Naive thymus-derived CD4-positive, alpha-beta T cell (primary cell): ENCODE measurements around the gene TP73. TPM values are rescaled to one million over a fixed set of nuclear protein-coding genes. Genes with fewer than 3 reads are reported as not detected.
A peak's percentile ranks its signal among the peaks of the same experiment; 100 is the strongest.

ENCODE experiments used
- ATAC-seq: fragments of 150-1000 bp; cut with Tn5 transposase; 2 replicates; pipeline ENCODE4 v1.10.0; 2021; ENCODE audit warnings: mild to moderate bottlenecking, moderate library complexity
- CTCF ChIA-PET: fragments of 350-600 bp; sonication (Branson Sonifier 250); formaldehyde crosslinking; loops from one replicate; lab custom pipeline; 2021; ENCODE audit warnings: antibody characterized with exemption; lab: Charles Lee
- POLR2A ChIA-PET: fragments of 350-600 bp; sonication (Branson Sonifier 250); formaldehyde crosslinking; loops from one replicate; lab custom pipeline; 2021; ENCODE audit warnings: antibody characterized with exemption, inconsistent platforms; lab: Charles Lee
- DNase-seq, 9 donors: peaks; one replicate each; pipeline versions ENCODE4 v3.0.0 to v3.0.0-alpha.2; 2020 to 2022; ENCODE audit warnings: mixed read lengths in 1 of 9
- H3K27ac ChIP-seq: one replicate; pipeline ENCODE4 v1.7.0; 2013; ENCODE audit warnings: mild to moderate bottlenecking, low read depth, low read length, moderate library complexity
- H3K27me3 ChIP-seq, 2 donors: one replicate each; pipeline ENCODE4 v1.7.0; 2013; ENCODE audit warnings: low read length in 2 of 2, mild to moderate bottlenecking in 2 of 2, moderate library complexity in 2 of 2; ENCODE audit not compliant: control insufficient read depth in 2 of 2, insufficient read depth in 2 of 2
- H3K36me3 ChIP-seq, 3 experiments: 1 replicate in 2 of 3; 2 replicates in 1 of 3; pipeline ENCODE4 v1.7.0; 2013; ENCODE audit warnings: low read length in 3 of 3, mild to moderate bottlenecking in 3 of 3, moderate library complexity in 1 of 3; ENCODE audit not compliant: insufficient read depth in 3 of 3, control insufficient read depth in 2 of 3
- H3K4me1 ChIP-seq, 2 donors: one replicate each; pipeline ENCODE4 v1.7.0; 2013; ENCODE audit warnings: low read length in 2 of 2, mild to moderate bottlenecking in 2 of 2, moderate library complexity in 1 of 2; ENCODE audit not compliant: control insufficient read depth in 2 of 2, insufficient read depth in 2 of 2
- H3K4me3 ChIP-seq: 2 replicates; pipeline ENCODE4 v1.7.0; 2013; ENCODE audit warnings: mild to moderate bottlenecking, low read length
- H3K9me3 ChIP-seq, 3 experiments: 1 replicate in 2 of 3; 2 replicates in 1 of 3; pipeline ENCODE4 v1.7.0; 2013; ENCODE audit warnings: low read length in 3 of 3; ENCODE audit not compliant: control insufficient read depth in 2 of 3
- H3K27ac Mint-ChIP-seq, 9 donors: one replicate each; pipeline ENCODE4 v1.8.0; 2020 to 2022; ENCODE audit warnings: mixed read lengths in 9 of 9, mild to moderate bottlenecking in 8 of 9, moderate library complexity in 5 of 9, inconsistent platforms in 2 of 9
- H3K27me3 Mint-ChIP-seq, 5 donors: one replicate each; pipeline ENCODE4 v1.8.0; 2021 to 2022; ENCODE audit warnings: mixed read lengths in 5 of 5, mild to moderate bottlenecking in 1 of 5
- H3K36me3 Mint-ChIP-seq, 5 donors: one replicate each; pipeline ENCODE4 v1.8.0; 2020 to 2022; ENCODE audit warnings: mixed read lengths in 5 of 5, mild to moderate bottlenecking in 3 of 5, inconsistent platforms in 1 of 5
- H3K4me1 Mint-ChIP-seq, 7 donors: one replicate each; pipeline ENCODE4 v1.8.0; 2020 to 2022; ENCODE audit warnings: mixed read lengths in 7 of 7, mild to moderate bottlenecking in 3 of 7, inconsistent platforms in 1 of 7
- H3K4me3 Mint-ChIP-seq, 10 donors: one replicate each; pipeline ENCODE4 v1.8.0; 2020 to 2022; ENCODE audit warnings: mild to moderate bottlenecking in 10 of 10, mixed read lengths in 10 of 10, moderate library complexity in 6 of 10, inconsistent platforms in 2 of 10
- H3K9me3 Mint-ChIP-seq, 11 donors: one replicate each; pipeline ENCODE4 v1.8.0; 2020 to 2022; ENCODE audit warnings: mixed read lengths in 11 of 11, mild to moderate bottlenecking in 4 of 11, inconsistent platforms in 1 of 11, moderate library complexity in 1 of 11
- intact Hi-C, 2 donors: fragments of 100-400 bp; cut with micrococcal nuclease; formaldehyde crosslinking; loops; one replicate each; pipeline ENCODE4 v1.15.1; 2023
- polyA plus RNA-seq, 2 donors: library from polyadenylated mRNA; unstranded; fragments of 300-500 nt; fragmentation: Illumina TruSeq; gene quantifications; one replicate each; pipeline ENCODE4 v1.2.3, GENCODE V29; 2021
- total RNA-seq, 6 experiments: library from RNA in 5 of 6; stranded (reverse) in 5 of 6; gene quantifications; 1 replicate in 5 of 6; 2 replicates in 1 of 6; pipeline ENCODE4 v1.2.3 and lab custom pipeline; 2021 to 2026

Gene TP73
- total and polyA plus RNA-seq, 7 experiments from 2014 or later, result 0.03 to 2.4 (median 0.15) TPM; not detected in 2

DNA sequence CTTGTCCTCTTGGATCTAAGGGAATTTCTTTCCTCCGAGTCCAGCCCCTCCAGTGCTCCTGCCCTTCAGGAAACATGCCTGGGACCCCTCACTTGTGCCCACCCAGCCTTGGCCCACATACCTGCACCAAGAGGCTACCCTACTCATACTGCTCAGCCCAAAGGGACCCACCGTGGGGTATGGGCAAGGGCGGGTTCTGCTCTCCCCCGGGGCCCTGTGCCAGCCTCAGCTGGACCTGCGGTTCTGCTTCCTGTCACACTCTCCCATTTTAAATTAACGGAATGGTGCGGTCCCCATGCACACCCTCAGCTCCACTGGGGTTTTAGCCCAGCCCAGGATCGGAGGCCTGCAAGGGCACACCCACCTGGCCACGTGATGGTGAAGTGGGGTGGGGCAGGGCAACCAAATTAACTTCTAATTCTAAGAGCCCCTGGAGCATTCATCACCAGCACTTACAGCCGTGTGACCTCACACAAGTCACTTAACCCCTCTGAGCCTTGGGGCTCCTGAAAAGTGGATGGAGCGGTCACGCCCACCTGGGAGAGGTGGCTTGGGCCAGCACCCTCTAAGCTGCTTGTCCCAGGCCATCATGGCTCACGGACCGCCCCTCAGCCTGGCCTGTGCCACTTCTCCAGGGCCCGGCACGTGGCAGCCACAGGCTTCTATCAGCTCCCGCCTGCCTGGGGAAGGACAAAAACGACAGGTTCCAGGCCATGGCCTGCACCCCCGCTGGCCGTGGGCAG lies 28.3 kb downstream of the TP73 start:
- intact Hi-C loops, result no loop called here
- Histone ChIP-seq H3K9me3 (no peaks in the 10 kb centered on the region), H3K4me3 (no peak overlapping the region), H3K36me3 (no peaks in the 10 kb centered on the region), H3K27ac (no peak overlapping the region), H3K4me1 (peaks cover 0 to 10% of the 10 kb centered on the region in 2 donors), H3K27me3 (no peaks in the 10 kb centered on the region)
- H3K4me1 Mint-ChIP-seq, result peaks cover 5 to 23% (median 15%) of the 10 kb centered on the region in 7 donors
- no peaks in the 10 kb centered on the region for H3K36me3 Mint-ChIP-seq
- H3K9me3 Mint-ChIP-seq, result peaks cover 0 to 5% (median 0%) of the 10 kb centered on the region in 11 donors
- peaks cover 0 to 9% (median 0%) of the 10 kb centered on the region in 5 donors for H3K27me3 Mint-ChIP-seq
- ATAC-seq (no peak), DNase-seq (no peak)
- peak overlapping the region in 1 of 10 donors; percentile 49 for H3K4me3 Mint-ChIP-seq
- ChIA-PET POLR2A (no interaction called here), CTCF (no interaction called here)
- no peak overlapping the region for H3K27ac Mint-ChIP-seq

DNA sequence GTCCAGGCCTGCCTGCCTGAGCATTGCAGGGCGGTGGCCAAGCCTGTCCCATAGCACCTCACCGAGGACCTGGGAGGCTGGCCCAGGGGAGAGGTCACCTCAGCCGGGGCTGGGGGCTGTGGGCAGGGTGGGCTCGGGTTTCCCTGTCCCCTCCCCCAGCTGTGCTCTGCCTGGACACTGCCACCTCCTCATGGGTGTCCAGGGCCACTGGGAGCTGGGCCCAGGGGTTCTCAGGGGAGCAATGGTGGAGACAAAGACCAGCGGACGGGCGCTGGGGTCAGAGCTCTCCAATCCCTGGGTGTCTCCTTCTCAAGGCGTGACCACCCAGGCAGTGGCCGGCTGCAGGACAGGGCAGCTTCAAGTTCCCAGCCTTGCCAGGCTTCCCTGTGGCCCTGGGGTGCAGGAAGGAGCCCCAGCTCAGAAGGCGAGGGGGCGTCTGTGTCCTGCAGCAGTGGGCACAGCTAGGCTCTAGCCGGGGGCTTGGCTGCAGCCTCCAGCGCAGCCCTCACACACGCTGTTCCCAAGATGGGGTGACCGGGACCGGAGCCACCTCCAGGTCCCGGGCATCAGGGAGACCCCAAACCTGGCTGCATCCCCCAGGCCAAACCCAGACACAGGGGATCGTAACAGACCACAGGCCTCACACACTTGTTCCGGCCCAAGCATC lies 29.0 kb downstream of the TP73 start:
- Histone ChIP-seq H3K9me3 (no peaks in the 10 kb centered on the region), H3K27ac (no peak overlapping the region), H3K4me3 (no peak overlapping the region), H3K27me3 (no peaks in the 10 kb centered on the region), H3K4me1 (peaks cover 0 to 10% of the 10 kb centered on the region in 2 donors), H3K36me3 (no peaks in the 10 kb centered on the region)
- peaks cover 5 to 23% (median 15%) of the 10 kb centered on the region in 7 donors for H3K4me1 Mint-ChIP-seq
- ATAC-seq (no peak), DNase-seq (no peak)
- H3K36me3 Mint-ChIP-seq, result no peaks in the 10 kb centered on the region
- ChIA-PET CTCF (no interaction called here), POLR2A (no interaction called here)
- H3K27me3 Mint-ChIP-seq, result peaks cover 0 to 9% (median 0%) of the 10 kb centered on the region in 5 donors
- peaks cover 0 to 5% (median 0%) of the 10 kb centered on the region in 11 donors for H3K9me3 Mint-ChIP-seq
- intact Hi-C loops, result no loop called here
- no peak overlapping the region for H3K27ac Mint-ChIP-seq
- no peak overlapping the region for H3K4me3 Mint-ChIP-seq

DNA sequence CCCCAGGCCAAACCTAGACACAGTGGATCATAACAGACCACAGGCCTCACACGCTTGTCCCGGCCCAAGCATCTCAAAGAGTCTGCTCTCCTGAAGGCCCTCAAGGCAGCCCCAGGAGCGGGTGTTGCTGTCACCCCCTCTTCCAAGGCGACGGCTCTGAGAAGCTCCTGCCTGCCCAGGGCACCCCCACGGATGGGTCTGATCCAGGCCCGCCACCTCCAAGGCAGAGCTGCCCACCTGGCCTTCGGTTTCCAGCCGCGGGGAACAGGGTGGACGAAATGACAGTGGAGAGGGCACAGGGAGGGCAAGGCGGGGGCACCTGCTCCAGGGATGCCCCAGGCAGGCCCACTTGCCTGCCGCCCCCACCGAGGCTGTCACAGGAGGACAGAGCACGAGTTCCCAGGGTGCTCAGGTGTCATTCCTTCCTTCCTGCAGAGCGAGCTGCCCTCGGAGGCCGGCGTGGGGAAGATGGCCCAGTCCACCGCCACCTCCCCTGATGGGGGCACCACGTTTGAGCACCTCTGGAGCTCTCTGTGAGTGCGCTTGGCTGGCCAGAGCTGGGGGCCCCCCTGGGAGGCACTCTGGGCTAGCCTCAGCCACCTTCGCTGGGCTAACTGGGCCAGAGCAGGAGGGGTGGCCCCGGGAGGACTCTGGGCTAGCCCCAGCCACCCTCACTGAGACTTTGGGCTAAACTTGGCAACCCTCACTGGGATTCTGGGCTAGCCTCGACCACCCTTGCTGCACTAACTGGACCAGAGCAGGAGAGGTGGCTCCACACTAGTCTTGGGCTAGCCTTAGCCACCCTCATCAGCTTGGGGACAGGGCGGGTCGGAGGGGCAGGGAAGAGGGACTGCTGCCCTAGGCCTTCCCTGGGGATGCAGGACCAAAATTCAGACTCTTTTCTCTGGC lies 29.8 kb downstream of the TP73 start:
- H3K27me3 ChIP-seq, result no peaks in the 10 kb centered on the region
- H3K27ac Mint-ChIP-seq, result no peak overlapping the region
- no peak overlapping the region for H3K4me3 Mint-ChIP-seq
- H3K9me3 ChIP-seq, result no peaks in the 10 kb centered on the region
- peaks cover 0 to 9% (median 0%) of the 10 kb centered on the region in 5 donors for H3K27me3 Mint-ChIP-seq
- H3K36me3 Mint-ChIP-seq, result no peaks in the 10 kb centered on the region
- H3K4me1 Mint-ChIP-seq, result peaks cover 5 to 23% (median 15%) of the 10 kb centered on the region in 7 donors
- DNase-seq (no peak), ATAC-seq (no peak)
- H3K27ac ChIP-seq, result no peak overlapping the region
- intact Hi-C loops, result no loop called here
- no peaks in the 10 kb centered on the region for H3K36me3 ChIP-seq
- ChIA-PET CTCF (no interaction called here), POLR2A (no interaction called here)
- peaks cover 0 to 3% of the 10 kb centered on the region in 2 donors for H3K4me1 ChIP-seq
- no peak overlapping the region for H3K4me3 ChIP-seq
- peaks cover 0 to 5% (median 0%) of the 10 kb centered on the region in 11 donors for H3K9me3 Mint-ChIP-seq

GRCh38 chr1:3683197-3683596 lies 30.9 kb downstream of the TP73 start:
- ATAC-seq (no peak), DNase-seq (no peak)
- Mint-ChIP-seq H3K27ac (no peak overlapping the region), H3K36me3 (no peaks in the 10 kb centered on the region), H3K9me3 (peaks cover 0 to 5% (median 0%) of the 10 kb centered on the region in 11 donors), H3K4me1 (peaks cover under 1 to 15% (median 11%) of the 10 kb centered on the region in 7 donors), H3K27me3 (peaks cover 0 to 9% (median 0%) of the 10 kb centered on the region in 5 donors), H3K4me3 (no peak overlapping the region)
- H3K36me3 ChIP-seq, result no peaks in the 10 kb centered on the region
- CTCF ChIA-PET, result no interaction called here
- H3K27me3 ChIP-seq, result no peaks in the 10 kb centered on the region
- POLR2A ChIA-PET, result no interaction called here
- intact Hi-C loops, result no loop called here
- H3K4me1 ChIP-seq, result no peaks in the 10 kb centered on the region
- no peak overlapping the region for H3K4me3 ChIP-seq
- H3K9me3 ChIP-seq, result no peaks in the 10 kb centered on the region
- no peak overlapping the region for H3K27ac ChIP-seq

GRCh38 chr1:3683992-3684391 lies 31.7 kb downstream of the TP73 start:
- Mint-ChIP-seq H3K9me3 (peaks cover 0 to 5% (median 0%) of the 10 kb centered on the region in 11 donors), H3K36me3 (no peaks in the 10 kb centered on the region), H3K4me3 (no peak overlapping the region), H3K27ac (no peak overlapping the region), H3K4me1 (peaks cover 0 to 15% (median 10%) of the 10 kb centered on the region in 7 donors), H3K27me3 (peaks cover 0 to 9% (median 0%) of the 10 kb centered on the region in 5 donors)
- ChIA-PET POLR2A (no interaction called here), CTCF (no interaction called here)
- intact Hi-C loops, result no loop called here
- no peaks in the 10 kb centered on the region for H3K9me3 ChIP-seq
- no peaks in the 10 kb centered on the region for H3K4me1 ChIP-seq
- H3K27me3 ChIP-seq, result no peaks in the 10 kb centered on the region
- no peak for ATAC-seq
- DNase-seq, result no peak
- no peak overlapping the region for H3K27ac ChIP-seq
- no peaks in the 10 kb centered on the region for H3K36me3 ChIP-seq
- H3K4me3 ChIP-seq, result no peak overlapping the region

DNA sequence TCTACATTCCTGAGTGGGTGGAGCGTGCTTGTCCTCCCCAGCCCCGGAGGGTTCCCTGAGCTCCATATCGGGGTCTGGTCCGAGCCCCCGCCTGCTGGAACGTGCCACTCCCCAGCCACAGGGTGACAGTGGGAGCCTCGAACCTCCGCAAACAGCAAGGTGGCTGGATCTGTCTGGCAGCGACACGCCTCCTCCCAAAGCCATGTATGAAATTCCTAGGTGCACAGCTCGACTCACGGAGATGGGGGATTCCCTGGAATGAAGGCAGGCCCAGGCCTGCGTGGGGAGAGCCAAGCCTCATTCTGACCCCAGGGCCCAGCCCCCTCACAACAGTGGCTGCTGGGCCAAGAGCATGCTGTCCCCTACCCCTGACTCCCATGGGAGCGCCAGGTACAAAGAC lies 32.9 kb downstream of the TP73 start:
- H3K9me3 ChIP-seq, result no peaks in the 10 kb centered on the region
- H3K27ac ChIP-seq, result no peak overlapping the region
- no peaks in the 10 kb centered on the region for H3K27me3 ChIP-seq
- ChIA-PET CTCF (no interaction called here), POLR2A (no interaction called here)
- Mint-ChIP-seq H3K27ac (no peak overlapping the region), H3K4me3 (no peak overlapping the region), H3K27me3 (no peaks in the 10 kb centered on the region), H3K9me3 (no peaks in the 10 kb centered on the region), H3K4me1 (peaks cover 0 to 4% (median 0%) of the 10 kb centered on the region in 7 donors), H3K36me3 (no peaks in the 10 kb centered on the region)
- ATAC-seq, result no peak
- no peak for DNase-seq
- H3K4me1 ChIP-seq, result no peaks in the 10 kb centered on the region
- H3K4me3 ChIP-seq, result no peak overlapping the region
- no peaks in the 10 kb centered on the region for H3K36me3 ChIP-seq
- intact Hi-C loops, result no loop called here
